ENCODE data around the gene ETV6. TPM values are rescaled to one million over a fixed set of nuclear protein-coding genes. Genes with fewer than 3 reads are reported as not detected.

ETV6 gene
- total and polyA plus RNA-seq, 2 of the 8 experiments (the other 6 are each of a cell fraction or from before 2014, with no cell fraction given) = 5.5 to 23.9 TPM

DNA sequence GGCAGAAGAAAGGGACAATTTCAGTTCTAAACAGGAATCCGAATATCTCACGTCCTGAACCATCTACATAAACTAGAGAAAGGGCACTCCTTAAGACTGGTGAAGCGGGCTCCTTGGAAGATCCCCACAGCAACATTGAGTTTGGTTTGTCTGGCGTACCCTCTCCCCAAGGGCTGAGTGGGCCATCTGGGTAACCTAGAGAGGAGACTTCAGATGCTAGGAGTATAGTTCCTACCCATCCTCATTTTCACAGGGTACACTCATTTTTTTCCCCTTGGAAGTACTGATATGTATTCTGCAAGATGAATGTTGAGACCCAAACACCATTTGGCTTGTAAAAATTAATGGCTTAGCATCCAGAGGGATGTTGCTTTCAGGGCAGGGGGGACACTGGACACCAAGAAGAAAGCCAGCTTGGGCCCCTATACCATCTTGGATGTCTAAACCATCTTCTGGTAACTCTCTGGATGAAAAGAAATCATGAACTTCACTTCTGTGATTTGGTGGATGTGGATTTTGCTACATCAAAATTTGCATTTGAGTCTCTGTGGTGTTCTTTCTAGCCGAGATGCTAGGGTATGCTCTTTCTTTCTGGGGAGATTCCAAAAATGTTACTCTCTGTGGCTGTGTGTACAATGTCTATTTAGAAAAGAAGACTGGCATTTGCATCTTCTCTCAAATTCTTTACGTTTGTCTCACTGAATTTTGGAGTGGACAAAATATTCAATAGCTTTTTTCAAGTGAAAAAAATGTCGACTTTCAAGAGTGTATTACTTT is 97.7 kb downstream of the ETV6 start:
- no peak overlapping the region for H4K91ac ChIP-seq (replicated peaks; ENCODE audit: insufficient read length, low read length)
- no peaks in the 10 kb centered on the region for H4K20me1 ChIP-seq (replicated peaks in 1 of 2; ENCODE audit: control insufficient read depth in 1 of 2, insufficient read depth in 2 of 2, low read length in 2 of 2)
- 91% methylated on average over 7 of the region's 7 CpGs; no CpG with 5 or more reads in 1 of the 2 experiments for WGBS, 2 experiments (ENCODE audit: extremely low coverage in 1 of 2, insufficient coverage in 1 of 2, insufficient read length in 1 of 2, insufficient replicate concordance in 2 of 2, low coverage in 1 of 2, low lambda C conversion rate in 2 of 2, missing lambda C conversion rate in 1 of 2)
- CTCF ChIA-PET (ENCODE audit: partially characterized antibody) = interaction anchor here (0.6 to 2.0 kb wide), 4 partner anchors 13 to 57 kb away, joined by 3 to 6 read pairs (median 4); no protein-coding TSS in a partner anchor
- H2BK120ac ChIP-seq (replicated peaks; ENCODE audit: low read depth, low read length) = no peak overlapping the region
- H3K23ac ChIP-seq (ENCODE audit: insufficient read length) = no peak overlapping the region
- POLR2A ChIA-PET (ENCODE audit: partially characterized antibody) = interaction anchor here (0.8 to 1.5 kb wide), 3 partner anchors 15 to 26 kb away, joined by 3 to 5 read pairs (median 3); no protein-coding TSS in a partner anchor
- H3K4me2 ChIP-seq (ENCODE audit: insufficient read depth in 1 of 2, low read depth in 2 of 2, low read length in 2 of 2) = no peak overlapping the region
- H3K27me3 ChIP-seq (replicated peaks in 1 of 4; ENCODE audit: control insufficient read depth in 3 of 4, extremely low read depth in 1 of 4, insufficient read depth in 3 of 4, low read length in 3 of 4) = no peaks in the 10 kb centered on the region
- H3K56ac ChIP-seq (replicated peaks; ENCODE audit: insufficient read length, low read depth, low read length) = no peak overlapping the region
- peaks cover 10 to 28% (median 13%) of the 10 kb centered on the region in 4 experiments; a peak in 6 of 7 replicates for H3K4me1 ChIP-seq (replicated peaks in 1 of 4; ENCODE audit: control insufficient read depth in 3 of 4, insufficient read depth in 4 of 4, low read length in 3 of 4)
- H3K18ac ChIP-seq (ENCODE audit: extremely low read depth, low read length) = no peak overlapping the region
- no peak overlapping the region for H3K14ac ChIP-seq (ENCODE audit: insufficient read length)
- no peak overlapping the region for H4K8ac ChIP-seq (ENCODE audit: extremely low read depth, insufficient read depth, low read length)
- H3K9ac ChIP-seq (replicated peaks in 1 of 4; ENCODE audit: extremely low read depth in 1 of 4, low read depth in 3 of 4, low read length in 3 of 4) = no peak overlapping the region
- no peaks in the 10 kb centered on the region; the same call in 1 of the 2 replicates for H3K23me2 ChIP-seq (ENCODE audit: low read depth, low read length)
- peaks cover 2% of the 10 kb centered on the region; the same call in 1 of the 2 replicates for H3K79me1 ChIP-seq (ENCODE audit: low read depth, low read length)
- H3K27ac ChIP-seq (ENCODE audit: low read depth, low read length) = no peak overlapping the region
- no peak overlapping the region for H2BK20ac ChIP-seq (ENCODE audit: low read length)
- DNase-seq (ENCODE audit: low read depth in 1 of 2, low spot score in 2 of 2) (no peak), FAIRE-seq (no peak)
- H3K9me3 ChIP-seq (ENCODE audit: insufficient read depth in 2 of 2, low read depth in 1 of 2, low read length in 1 of 2) = no peaks in the 10 kb centered on the region
- H2BK5ac ChIP-seq (ENCODE audit: low read depth, low read length) = no peak overlapping the region
- H3K36me3 ChIP-seq (ENCODE audit: control insufficient read depth in 2 of 4, insufficient read depth in 4 of 4, low read length in 3 of 4) = no peaks in the 10 kb centered on the region
- no peak overlapping the region for H2AK5ac ChIP-seq (ENCODE audit: low read depth, low read length)
- peaks cover 0 to 21% of the 10 kb centered on the region in 2 experiments; a peak in 3 of 4 replicates for H3K79me2 ChIP-seq (ENCODE audit: control insufficient read depth in 1 of 2, insufficient read depth in 2 of 2, low read length in 2 of 2)
- no peak overlapping the region for H2AFZ ChIP-seq (ENCODE audit: low read length)
- H2BK15ac ChIP-seq (ENCODE audit: low read length) = no peak overlapping the region
- no peak overlapping the region for H2BK12ac ChIP-seq (ENCODE audit: low read depth, low read length)
- no peak overlapping the region for H3K4me3 ChIP-seq (ENCODE audit: extremely low read depth in 1 of 4, insufficient read depth in 2 of 4, low read depth in 3 of 4, low read length in 4 of 4)
- no peak overlapping the region for H3K4ac ChIP-seq (replicated peaks; ENCODE audit: insufficient read length, low read depth, low read length)
- H4K5ac ChIP-seq (ENCODE audit: insufficient read length, low read depth, low read length) = no peak overlapping the region
- no peak for TF ChIP-seq JUN (IDR thresholded peaks at IDR 0.05; ENCODE audit: low read depth, low read length)
- TF ChIP-seq TEAD4 (IDR thresholded peaks at IDR 0.05; ENCODE audit: low read depth, low read length) = no peak
- no peak for TF ChIP-seq POLR2A (IDR thresholded peaks at IDR 0.05; ENCODE audit: control extremely low read depth in 1 of 2, low read depth in 2 of 2, low read length in 2 of 2)
- no peak for TF ChIP-seq KDM1A (IDR thresholded peaks at IDR 0.05; ENCODE audit: borderline replicate concordance, low read length)
- TF ChIP-seq JUND (IDR thresholded peaks at IDR 0.05; ENCODE audit: low read length) = no peak
- no peak for TF ChIP-seq SP2 (IDR thresholded peaks at IDR 0.05; ENCODE audit: low read length)
- no peak for TF ChIP-seq KDM4A (IDR thresholded peaks at IDR 0.05; ENCODE audit: low read depth, low read length, severe bottlenecking)
- no peak for TF ChIP-seq CHD2 (IDR thresholded peaks at IDR 0.05; ENCODE audit: low read length)
- no peak for TF ChIP-seq EP300 (IDR thresholded peaks at IDR 0.05; ENCODE audit: borderline replicate concordance in 1 of 2, low read depth in 2 of 2, low read length in 2 of 2)
- no peak for TF ChIP-seq CHD1 (IDR thresholded peaks at IDR 0.05; ENCODE audit: low read depth, low read length)
- no peak for TF ChIP-seq HDAC2 (IDR thresholded peaks at IDR 0.05; ENCODE audit: borderline replicate concordance in 1 of 2, low read depth in 2 of 2, low read length in 2 of 2)

Measured in H1 (cell line).